Endodermal cell (in vitro differentiated cells): ENCODE data around the gene PLSCR5. TPM values are rescaled to one million over a fixed set of nuclear protein-coding genes. Genes with fewer than 3 reads are reported as not detected.

Experiments
- DNase-seq: peaks from one replicate; pipeline ENCODE4 v3.0.0-alpha.2; 2017
- H3K27ac ChIP-seq: 2 replicates; pipeline ENCODE4 v1.5.1; 2013; ENCODE audit warnings: mild to moderate bottlenecking, low read depth, low read length, moderate library complexity
- H3K27me3 ChIP-seq: 2 replicates; pipeline ENCODE4 v1.6.1; 2013; ENCODE audit warnings: mild to moderate bottlenecking, low read length, moderate library complexity; ENCODE audit not compliant: insufficient read depth, control insufficient read depth, poor library complexity, severe bottlenecking
- H3K36me3 ChIP-seq: 2 replicates; pipeline ENCODE4 v1.7.0; 2013; ENCODE audit warnings: mild to moderate bottlenecking, low read length, moderate library complexity; ENCODE audit not compliant: control insufficient read depth, insufficient read depth
- H3K4me1 ChIP-seq: one replicate; pipeline ENCODE4 v1.7.0; 2013; ENCODE audit warnings: low read length; ENCODE audit not compliant: control insufficient read depth, insufficient read depth
- H3K4me3 ChIP-seq: 2 replicates; pipeline ENCODE4 v1.5.1; 2013; ENCODE audit warnings: mild to moderate bottlenecking, low read length, moderate library complexity
- H3K9ac ChIP-seq: 2 replicates; pipeline ENCODE4 v1.6.1; 2013; ENCODE audit warnings: mild to moderate bottlenecking, low read length, moderate library complexity; ENCODE audit not compliant: poor library complexity, severe bottlenecking; ENCODE audit errors: extremely low read depth
- H3K9me3 ChIP-seq: 2 replicates; pipeline ENCODE4 v1.6.1; 2013; ENCODE audit warnings: mild to moderate bottlenecking, low read length, moderate library complexity; ENCODE audit not compliant: control insufficient read depth
- H3K27ac Mint-ChIP-seq: 2 replicates; pipeline ENCODE4 v1.8.0; 2020; ENCODE audit warnings: mixed read lengths
- H3K27me3 Mint-ChIP-seq: 2 replicates; pipeline ENCODE4 v1.8.0; 2021; ENCODE audit warnings: mild to moderate bottlenecking, mixed read lengths; ENCODE audit not compliant: insufficient read depth
- H3K36me3 Mint-ChIP-seq: 2 replicates; pipeline ENCODE4 v1.8.0; 2020; ENCODE audit warnings: low read depth, mixed read lengths
- H3K4me1 Mint-ChIP-seq: 2 replicates; pipeline ENCODE4 v1.8.0; 2020; ENCODE audit warnings: mixed read lengths
- H3K4me3 Mint-ChIP-seq: 2 replicates; pipeline ENCODE4 v1.8.0; 2020; ENCODE audit warnings: mild to moderate bottlenecking, moderate library complexity, mixed read lengths
- H3K9me3 Mint-ChIP-seq: 2 replicates; pipeline ENCODE4 v1.8.0; 2020; ENCODE audit warnings: mild to moderate bottlenecking, mixed read lengths
- CTCF ChIP-seq: fragments of 200-600 bp; sonication (generic); conservative IDR thresholded peaks from 2 replicates; pipeline ENCODE4 v1.5.0; 2021; ENCODE audit warnings: antibody characterized with exemption, mild to moderate bottlenecking
- WGBS, 2 experiments: methylation state at CpG; one replicate each; pipeline versions ENCODE4 v1.1.5 to v1.1.7; 2013; ENCODE audit warnings: missing lambda C conversion rate in 2 of 2, mixed read lengths in 1 of 2; ENCODE audit not compliant: insufficient coverage in 1 of 2, insufficient read length in 1 of 2; 5-methylcytosine and 5-hydroxymethylcytosine counted together
- total RNA-seq, 2 donors: library from RNA; stranded (reverse); fragmentation: NEBNext Ultra II Directional in 1 of 2; extraction: Animal tissue kit (Norgen Biotek cat#: 25700) in 1 of 2; gene quantifications; 2 replicates in 1 of 2; 3 replicates in 1 of 2; pipeline ENCODE4 v1.2.1, GENCODE V29; 2021

The PLSCR5 gene
- total RNA-seq, 2 donors from 2014 or later: not detected

DNA sequence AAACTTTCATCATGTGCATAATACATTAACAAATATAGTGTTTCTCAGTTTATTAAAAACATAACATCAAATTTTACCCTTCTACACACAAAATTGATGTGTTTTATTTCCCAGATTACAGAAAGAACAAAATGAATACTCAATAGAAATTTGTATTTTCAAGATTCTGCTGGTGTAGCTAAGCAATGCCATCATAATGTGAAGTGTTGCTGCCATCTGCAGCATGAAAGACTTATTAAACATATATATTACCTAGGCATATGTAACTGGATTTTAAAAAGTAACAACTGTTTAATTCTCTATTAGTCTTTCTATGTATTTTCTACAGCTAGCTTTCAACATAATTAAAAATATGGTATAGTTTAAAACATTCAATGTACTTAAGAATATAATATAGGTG lies 27.5 kb downstream of the PLSCR5 start:
- Histone ChIP-seq H3K4me1 (no peaks in the 10 kb centered on the region), H3K27me3 (no peaks in the 10 kb centered on the region), H3K36me3 (no peaks in the 10 kb centered on the region), H3K4me3 (no peak overlapping the region), H3K9me3 (peaks cover 25% of the 10 kb centered on the region), H3K27ac (no peak overlapping the region), H3K9ac (no peak overlapping the region)
- H3K36me3 Mint-ChIP-seq: no peaks in the 10 kb centered on the region
- DNase-seq: no peak
- H3K4me3 Mint-ChIP-seq: no peak overlapping the region
- H3K27me3 Mint-ChIP-seq: no peaks in the 10 kb centered on the region
- peak; percentile 75 for TF ChIP-seq CTCF
- peaks cover 21% of the 10 kb centered on the region for H3K9me3 Mint-ChIP-seq
- peaks cover 3% of the 10 kb centered on the region for H3K4me1 Mint-ChIP-seq
- no peak overlapping the region for H3K27ac Mint-ChIP-seq

DNA sequence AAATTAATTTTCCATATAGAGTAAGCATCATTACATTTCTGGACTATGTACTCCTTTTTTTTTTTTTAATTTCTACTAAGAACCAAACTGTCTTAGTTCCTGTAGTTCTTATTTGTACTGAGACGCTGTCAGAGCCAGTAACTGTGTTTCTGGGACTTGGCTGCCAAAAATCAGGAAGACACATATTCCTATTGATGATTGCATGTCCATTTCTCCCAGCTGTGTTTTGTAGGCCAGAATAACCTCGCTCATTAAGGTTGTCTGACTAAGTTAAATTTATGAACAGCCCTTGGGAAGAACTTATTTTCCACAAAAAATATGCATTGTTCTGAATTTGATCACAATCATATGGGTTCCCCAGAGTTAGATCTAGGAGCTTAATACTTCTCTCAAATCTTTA lies 29.5 kb downstream of the PLSCR5 start:
- no peak overlapping the region for H3K4me3 Mint-ChIP-seq

GRCh38 chr3:146574173-146574572 lies 31.0 kb downstream of the PLSCR5 start:
- Histone ChIP-seq H3K4me1 (no peaks in the 10 kb centered on the region), H3K27ac (no peak overlapping the region), H3K36me3 (no peaks in the 10 kb centered on the region), H3K9ac (no peak overlapping the region), H3K4me3 (no peak overlapping the region), H3K9me3 (no peaks in the 10 kb centered on the region), H3K27me3 (no peaks in the 10 kb centered on the region)
- DNase-seq: no peak
- no peaks in the 10 kb centered on the region for H3K9me3 Mint-ChIP-seq
- TF ChIP-seq CTCF: no peak
- H3K27ac Mint-ChIP-seq: no peak overlapping the region
- 88% methylated on average over 1 of the region's 1 CpG; no CpG with 5 or more reads in 1 of the 2 experiments for WGBS, 2 experiments
- H3K4me1 Mint-ChIP-seq: no peaks in the 10 kb centered on the region
- no peaks in the 10 kb centered on the region for H3K36me3 Mint-ChIP-seq
- no peak overlapping the region for H3K4me3 Mint-ChIP-seq
- H3K27me3 Mint-ChIP-seq: no peaks in the 10 kb centered on the region

More for the DNA sequence above, 29.5 kb downstream of the PLSCR5 start:
- no peaks in the 10 kb centered on the region for H3K27me3 Mint-ChIP-seq
- H3K27ac Mint-ChIP-seq: no peak overlapping the region
- 75 to 93% methylated on average over 1 to 2 of the region's 2 CpGs for WGBS, 2 experiments
- no peak overlapping the region for H3K9ac ChIP-seq
- no peak for DNase-seq
- H3K4me1 Mint-ChIP-seq: no peaks in the 10 kb centered on the region
- H3K27me3 ChIP-seq: no peaks in the 10 kb centered on the region
- no peaks in the 10 kb centered on the region for H3K4me1 ChIP-seq
- peaks cover 4% of the 10 kb centered on the region for H3K9me3 Mint-ChIP-seq
- H3K27ac ChIP-seq: no peak overlapping the region
- no peaks in the 10 kb centered on the region for H3K36me3 Mint-ChIP-seq
- H3K36me3 ChIP-seq: no peaks in the 10 kb centered on the region
- H3K4me3 ChIP-seq: no peak overlapping the region
- peaks cover 7% of the 10 kb centered on the region for H3K9me3 ChIP-seq
- TF ChIP-seq CTCF: no peak
